Stimulated activated CD4-positive, alpha-beta T cell treated with anti-CD3 and anti-CD28 coated beads, Interleukin-4, amount 100 ng/mL, for 1 hour (primary cell): ENCODE data around the gene PDXK.

ENCODE experiments used
- DNase-seq: peaks from one replicate; pipeline ENCODE4 v3.0.0-alpha.2; 2020

Gene PDXK

DNA sequence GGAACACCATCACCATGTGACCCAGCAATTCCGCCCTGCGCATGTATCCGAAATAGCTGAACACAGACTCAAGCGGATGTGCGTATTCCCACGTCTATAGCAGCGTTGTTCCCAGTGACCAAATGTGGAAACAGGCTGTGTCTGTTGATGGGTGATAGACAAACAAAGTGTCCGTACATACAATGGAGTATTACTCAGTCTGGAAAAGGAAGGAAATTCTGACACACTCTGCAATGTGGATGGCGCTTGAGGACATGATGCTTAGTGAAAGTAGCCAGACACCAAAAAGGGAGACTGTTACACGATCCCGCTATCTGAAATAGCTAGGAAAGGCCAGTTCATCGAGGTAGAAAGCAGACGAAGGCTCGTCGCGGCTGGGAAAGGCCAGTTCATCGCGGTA, 25.8 kb downstream of the PDXK start:
- DNase-seq: no peak

DNA sequence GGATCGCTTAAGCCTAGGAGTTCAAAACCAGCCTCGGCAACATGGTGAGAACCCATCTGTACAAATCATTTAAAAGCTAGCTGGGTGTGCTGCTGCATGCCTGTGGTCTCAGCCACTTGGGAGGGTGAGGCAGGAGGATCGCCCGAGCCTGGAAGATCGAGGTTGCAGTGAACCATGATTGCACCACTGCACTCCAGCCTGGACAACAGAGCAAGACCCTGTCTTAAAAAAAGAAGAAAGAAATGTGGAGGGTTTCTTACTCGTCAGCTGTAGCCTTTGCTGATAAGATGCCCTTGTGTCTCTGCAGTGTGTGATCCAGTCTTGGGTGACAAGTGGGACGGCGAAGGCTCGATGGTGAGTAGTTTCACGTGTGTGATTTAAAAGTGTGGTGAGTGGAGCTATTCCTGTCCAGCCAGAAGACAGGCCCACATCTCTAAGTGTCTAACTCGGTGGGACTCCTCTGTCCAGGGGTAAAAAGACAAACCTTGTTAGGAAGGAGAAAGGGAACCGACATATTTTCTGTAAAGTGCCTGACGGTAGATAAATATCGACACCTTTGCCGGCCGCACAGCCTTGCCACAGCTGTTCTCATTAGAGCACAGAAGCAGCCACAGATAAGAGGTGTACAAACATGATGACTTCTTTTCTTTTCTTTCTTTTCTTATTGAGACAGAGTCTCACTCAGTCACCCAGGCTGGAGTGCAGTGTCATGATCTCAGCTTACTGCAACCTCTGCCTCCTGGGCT, 27.0 kb downstream of the PDXK start:
- no peak for DNase-seq

DNA sequence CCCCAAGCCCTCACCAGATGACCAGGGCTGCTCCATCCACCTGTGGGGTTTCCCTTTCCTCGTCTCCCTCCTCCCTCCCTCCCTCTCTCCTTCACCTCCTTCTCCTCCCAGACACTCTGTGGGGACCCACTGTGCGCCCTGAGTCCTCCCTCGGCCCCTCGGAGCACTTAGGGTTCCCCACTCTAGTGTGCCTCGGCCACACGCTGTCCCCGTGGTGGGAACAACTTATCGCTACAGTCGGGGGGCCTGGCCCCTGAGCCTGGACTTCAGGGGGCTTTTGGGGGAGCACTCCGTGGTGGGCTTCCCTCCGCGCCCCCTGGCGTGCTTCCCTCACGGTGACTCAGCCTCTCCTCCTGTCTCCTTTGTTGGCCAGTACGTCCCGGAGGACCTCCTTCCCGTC, 29.7 kb downstream of the PDXK start:
- DNase-seq: no peak

DNA sequence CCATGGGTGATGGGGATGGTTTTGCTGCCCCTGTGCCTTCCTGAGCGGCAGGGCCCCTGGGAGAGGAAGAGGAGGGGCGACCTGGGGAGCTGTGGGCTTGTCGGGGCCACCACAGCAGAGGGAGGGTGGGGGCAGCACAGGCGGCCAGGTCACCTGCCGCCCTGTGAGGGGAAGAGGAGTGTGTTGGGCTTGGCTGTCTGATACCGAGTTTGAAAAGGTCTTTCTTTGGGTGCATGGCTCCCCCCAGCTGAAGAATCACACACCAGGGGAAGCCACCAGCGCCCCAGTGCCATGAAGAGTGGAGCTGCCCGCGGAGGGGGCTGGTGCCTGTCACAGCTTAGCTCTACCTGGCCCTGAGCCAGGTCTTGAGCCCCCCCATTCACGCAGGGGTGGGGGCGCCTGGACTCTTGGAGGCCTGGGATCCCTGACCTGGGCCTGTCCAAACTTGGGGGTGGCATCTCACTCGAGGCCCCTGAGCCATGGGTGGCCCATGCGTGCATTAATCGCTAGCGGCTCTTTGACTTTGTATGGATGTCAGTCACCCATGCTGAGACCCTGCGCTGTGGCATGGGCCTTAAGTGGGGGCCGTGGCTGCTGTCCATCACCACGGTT, 30.8 kb downstream of the PDXK start:
- no peak for DNase-seq

DNA sequence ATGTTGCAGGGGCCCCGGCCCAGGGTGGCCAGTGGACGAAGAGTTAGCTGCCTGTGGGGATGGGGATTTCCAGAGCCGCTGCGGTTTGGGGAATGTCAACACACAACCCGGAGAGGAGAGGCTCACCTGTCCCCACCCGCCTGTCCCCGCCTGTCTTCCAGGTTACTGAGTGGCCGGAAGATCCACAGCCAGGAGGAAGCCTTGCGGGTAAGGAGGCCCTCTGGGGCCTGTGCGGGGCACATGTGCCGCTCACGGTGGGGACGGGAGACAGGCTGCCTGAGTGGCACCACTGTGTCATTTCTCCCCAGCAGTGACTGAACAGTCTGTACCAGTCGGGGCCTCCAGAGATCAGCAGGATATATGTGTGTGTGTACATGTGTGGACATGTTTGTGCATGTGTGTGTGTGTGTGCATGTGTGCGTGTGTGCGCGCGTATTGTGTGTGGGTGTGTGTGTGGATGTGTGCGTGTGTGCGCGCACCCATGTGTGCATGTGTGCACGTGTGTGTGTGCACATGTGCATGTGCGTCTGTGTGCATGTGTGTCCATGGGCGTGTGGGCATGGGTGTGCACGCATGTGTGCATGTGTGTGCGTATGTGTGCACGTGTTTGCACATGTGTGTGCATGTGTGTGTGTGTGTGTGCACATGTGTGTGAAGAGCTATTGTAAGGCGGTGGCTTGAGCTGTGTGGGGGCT, 31.6 kb downstream of the PDXK start:
- DNase-seq: no peak

DNA sequence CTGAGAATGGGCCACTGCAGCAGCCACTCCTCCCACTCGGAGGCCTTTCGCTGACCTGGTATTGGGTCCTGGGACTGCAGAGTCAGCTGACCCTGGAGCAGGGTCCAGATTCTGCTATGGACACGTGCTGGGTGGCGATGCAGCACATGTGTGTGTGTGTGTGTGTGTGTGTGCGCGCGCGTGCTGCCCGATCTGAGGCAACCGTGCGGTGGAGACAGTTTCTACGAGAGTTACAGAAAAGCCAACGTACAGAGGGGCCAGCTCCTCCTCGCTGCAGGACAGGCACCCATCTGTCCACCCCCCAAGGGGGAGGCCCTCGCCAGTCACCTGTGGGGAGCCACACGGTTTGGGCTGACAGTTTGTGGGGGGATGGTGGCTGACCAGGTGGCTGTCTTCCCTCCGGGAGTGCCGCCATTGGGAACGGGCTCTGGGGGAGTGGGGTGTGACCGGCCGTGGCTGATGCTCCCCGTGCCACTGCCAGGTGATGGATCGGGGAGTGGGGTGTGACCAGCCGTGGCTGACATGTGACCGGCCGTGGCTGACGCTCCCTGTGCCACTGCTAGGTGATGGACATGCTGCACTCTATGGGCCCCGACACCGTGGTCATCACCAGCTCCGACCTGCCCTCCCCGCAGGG, 33.1 kb downstream of the PDXK start:
- no peak for DNase-seq

DNA sequence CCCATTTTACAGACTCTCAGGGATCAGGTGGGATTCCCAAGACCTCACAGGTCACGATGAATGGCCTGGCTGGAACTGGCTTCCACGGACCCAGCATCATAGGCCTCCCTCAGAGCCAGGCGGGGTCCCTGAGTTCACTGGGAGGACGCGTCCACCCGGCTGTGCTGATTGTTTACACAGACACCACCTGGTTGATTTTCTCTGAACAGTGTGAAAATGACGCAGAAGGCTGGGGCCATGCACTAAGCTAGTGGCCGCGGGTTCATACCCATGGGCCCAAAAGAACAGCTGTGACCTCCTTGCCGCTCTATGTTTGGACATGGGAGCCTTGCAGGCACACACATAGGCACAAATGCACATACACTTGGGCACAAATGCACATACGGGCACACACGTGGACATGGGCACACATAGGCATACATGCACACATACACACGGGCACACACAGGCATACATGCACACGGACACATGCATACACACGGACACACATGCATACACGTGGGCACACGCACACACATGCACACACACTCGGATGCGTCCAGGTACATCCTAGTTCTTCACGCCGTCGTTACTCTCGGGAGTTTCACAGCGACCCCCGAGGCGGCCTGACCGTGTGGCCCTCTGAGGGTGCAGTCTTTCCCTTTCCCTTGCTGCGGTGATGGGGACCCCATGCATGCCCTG, 34.0 kb downstream of the PDXK start:
- no peak for DNase-seq

GRCh38 chr21:43753439-43753799, 34.5 kb downstream of the PDXK start:
- no peak for DNase-seq

DNA sequence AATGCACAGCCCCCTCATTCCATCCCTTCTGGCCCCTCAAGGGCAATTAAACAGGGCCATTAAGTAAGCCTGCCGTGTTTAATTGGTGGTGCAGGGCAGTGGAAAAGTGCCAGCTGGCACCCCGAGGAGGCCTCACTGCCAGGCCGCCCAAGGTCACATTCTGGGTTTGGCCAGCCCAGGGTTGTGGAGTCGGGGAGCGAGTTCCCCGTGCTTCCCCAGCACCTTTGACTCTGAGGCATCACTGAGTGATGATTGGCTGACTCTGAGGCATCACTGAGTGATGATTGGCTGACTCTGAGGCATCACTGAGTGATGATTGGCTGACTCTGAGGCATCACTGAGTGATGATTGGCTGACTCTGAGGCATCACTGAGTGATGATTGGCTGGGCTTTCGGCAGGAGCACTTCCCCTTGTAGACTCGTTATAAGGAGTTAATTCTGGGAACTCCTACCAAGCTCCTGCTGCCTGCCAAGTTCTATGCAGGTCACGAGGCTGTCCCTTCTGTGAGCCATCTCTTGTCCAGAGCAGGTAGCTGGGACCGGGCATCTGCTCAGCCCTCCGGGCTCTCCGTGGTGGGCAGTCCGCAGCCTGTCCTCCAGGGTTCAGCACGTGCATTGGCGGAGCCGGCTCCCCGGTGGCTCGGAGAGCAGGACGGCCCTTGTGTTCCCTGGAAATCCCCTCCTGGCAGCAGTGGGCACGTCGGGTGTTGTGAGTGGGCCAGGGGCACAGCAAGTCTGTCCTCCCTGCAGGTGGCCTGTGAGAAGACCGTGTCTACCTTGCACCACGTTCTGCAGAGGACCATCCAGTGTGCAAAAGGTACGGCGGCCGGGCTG, 36.2 kb downstream of the PDXK start:
- no peak for DNase-seq

DNA sequence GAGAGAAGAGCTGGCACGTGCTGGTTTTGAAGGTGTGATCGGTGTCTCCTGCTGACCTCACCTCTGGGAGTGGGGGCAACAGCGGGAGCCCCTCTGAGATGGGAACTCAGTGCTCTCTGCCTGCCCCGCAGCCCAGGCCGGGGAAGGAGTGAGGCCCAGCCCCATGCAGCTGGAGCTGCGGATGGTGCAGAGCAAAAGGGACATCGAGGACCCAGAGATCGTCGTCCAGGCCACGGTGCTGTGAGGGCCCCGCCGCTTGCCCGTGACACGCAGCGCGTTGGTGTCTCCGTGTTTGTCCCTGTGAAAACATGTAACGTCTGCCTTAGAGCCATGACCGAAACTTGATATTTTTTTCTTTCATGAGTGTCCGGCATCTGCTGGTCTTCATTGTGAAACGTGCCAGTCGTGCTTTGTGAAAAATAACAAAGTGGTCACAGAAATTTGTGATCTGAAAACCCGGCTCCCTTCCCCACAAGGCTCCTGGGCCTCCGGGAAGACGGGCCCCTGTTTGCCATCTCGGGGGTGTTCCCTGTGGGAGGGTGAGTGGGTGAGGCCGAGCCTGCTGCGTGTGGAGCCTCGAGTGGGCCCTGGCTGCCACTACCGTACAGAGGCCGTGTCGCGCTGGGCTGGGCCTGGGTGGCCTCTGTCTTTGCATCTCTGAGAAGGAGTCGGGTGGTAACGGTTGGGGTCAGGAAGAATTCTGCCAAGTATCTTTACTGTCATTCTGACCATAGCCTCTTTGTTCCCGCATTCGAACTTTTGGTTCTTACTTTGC, 37.1 kb downstream of the PDXK start:
- no peak for DNase-seq

GRCh38 chr21:43757601-43758000, 38.7 kb downstream of the PDXK start:
- DNase-seq: no peak

- no peak for DNase-seq
These were observed 39.2 kb downstream of the PDXK start for GRCh38 chr21:43758111-43758641.

GRCh38 chr21:43758811-43759210, 39.9 kb downstream of the PDXK start:
- no peak for DNase-seq

DNA sequence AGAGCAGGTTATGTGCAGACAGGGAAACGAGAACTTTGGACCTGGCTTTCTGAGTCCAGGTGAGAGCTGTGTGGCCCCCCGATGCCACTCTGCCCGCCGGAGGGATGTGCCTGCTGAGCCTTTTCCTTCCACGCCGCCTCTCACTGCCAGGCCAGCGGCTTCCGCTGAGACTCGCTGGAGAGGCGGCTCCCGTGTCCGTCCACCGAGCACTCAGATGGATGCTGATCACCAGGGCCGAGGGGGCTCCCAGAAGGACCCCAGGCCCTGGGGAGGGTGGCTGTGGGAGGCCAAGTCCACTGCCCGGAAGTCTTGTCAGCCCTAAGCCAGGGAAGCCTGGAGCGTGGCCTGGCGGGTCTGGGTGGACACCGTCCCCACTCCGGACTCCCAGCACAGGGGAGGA, 40.7 kb downstream of the PDXK start:
- no peak for DNase-seq

GRCh38 chr21:43760391-43760958, 41.5 kb downstream of the PDXK start:
- no peak for DNase-seq

- DNase-seq: no peak
These were observed 43.0 kb downstream of the PDXK start for GRCh38 chr21:43761886-43762285.

- DNase-seq: no peak
These were observed 43.6 kb downstream of the PDXK start for GRCh38 chr21:43762303-43763128.

- no peak for DNase-seq
These were observed 45.1 kb downstream of the PDXK start for GRCh38 chr21:43763901-43764523.
